ENCODE data around the gene BOLA3.

DNA sequence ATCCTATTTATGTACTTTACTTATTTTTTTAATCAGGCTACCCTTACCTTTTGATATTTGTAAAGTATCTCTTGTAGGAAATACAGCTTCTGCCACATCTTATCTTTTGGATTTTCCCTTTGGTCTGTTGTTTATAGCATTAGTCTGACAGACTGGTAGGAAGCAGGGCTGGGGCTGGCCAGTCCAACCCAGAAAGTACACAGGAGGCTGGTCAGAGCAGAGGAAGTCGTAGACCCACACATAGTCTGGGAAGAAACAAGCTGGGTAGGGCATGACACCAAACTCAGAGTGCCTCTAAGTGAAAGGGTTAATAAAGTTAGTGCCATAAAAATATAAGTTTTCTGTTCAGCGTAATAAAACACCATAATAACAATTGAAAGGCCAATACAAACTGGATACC is 51.7 kb downstream of the BOLA3 start:
- TF ChIP-seq POLR2A (IDR thresholded peaks at IDR 0.05; ENCODE audit: low read depth, low read length) (no peak), SPI1 (IDR thresholded peaks at IDR 0.05; ENCODE audit: low read depth, low read length) (no peak), POLR2AphosphoS5 (IDR thresholded peaks at IDR 0.05; ENCODE audit: low read depth, low read length) (no peak), TAF1 (IDR thresholded peaks at IDR 0.05; ENCODE audit: low read depth, low read length) (no peak)
